ENCODE measurements around the gene LBP.

Gene LBP

GRCh38 chr20:38324159-38324558 lies 22.1 kb upstream of the LBP start:
- no peak overlapping the region for H2BK15ac ChIP-seq (replicated peaks; ENCODE audit: low read depth)
- H3K27ac ChIP-seq (ENCODE audit: low read depth, low read length) = no peak overlapping the region
- H3K18ac ChIP-seq (ENCODE audit: low read length) = no peak overlapping the region
- DNase-seq = no peak
- H4K8ac ChIP-seq (ENCODE audit: low read depth, low read length) = no peak overlapping the region
- H3K23ac ChIP-seq (ENCODE audit: low read length) = no peak overlapping the region
- no peak overlapping the region for H3K4me3 ChIP-seq (ENCODE audit: low read length)
- H3K4me1 ChIP-seq (ENCODE audit: control insufficient read depth, low read depth, low read length) = no peaks in the 10 kb centered on the region
- WGBS (ENCODE audit: extremely low coverage, insufficient coverage, low lambda C conversion rate) = no CpG with 5 or more reads among the region's 3 CpGs
- H3K9ac ChIP-seq (ENCODE audit: low read length) = no peak overlapping the region
- no peak overlapping the region for H4K5ac ChIP-seq (ENCODE audit: low read length)
- H3K79me2 ChIP-seq (ENCODE audit: control insufficient read depth, insufficient read depth, low read length) = no peaks in the 10 kb centered on the region
- no peak overlapping the region for H2BK120ac ChIP-seq (ENCODE audit: low read depth, low read length)
- H3K4me2 ChIP-seq (ENCODE audit: low read length) = no peak overlapping the region
- no peaks in the 10 kb centered on the region for H3K36me3 ChIP-seq (ENCODE audit: control insufficient read depth, insufficient read depth, low read length)
- no peak overlapping the region for H3K4ac ChIP-seq (ENCODE audit: low read depth, low read length)
- no peak overlapping the region for H3K56ac ChIP-seq (ENCODE audit: low read length)
- H2BK5ac ChIP-seq (ENCODE audit: low read length) = no peak overlapping the region
- no peaks in the 10 kb centered on the region for H3K27me3 ChIP-seq (ENCODE audit: insufficient read depth, low read length, poor library complexity)
- no peaks in the 10 kb centered on the region for H3K79me1 ChIP-seq (ENCODE audit: low read length)
- no peak overlapping the region for H2AK5ac ChIP-seq (ENCODE audit: low read length)

GRCh38 chr20:38325167-38325566 lies 21.1 kb upstream of the LBP start:
- Histone ChIP-seq H3K4ac (ENCODE audit: low read depth, low read length) (no peak overlapping the region), H3K23ac (ENCODE audit: low read length) (no peak overlapping the region)

GRCh38 chr20:38325905-38326304 lies 20.4 kb upstream of the LBP start:
- Histone ChIP-seq H3K4me2 (ENCODE audit: low read length) (no peak overlapping the region), H4K5ac (ENCODE audit: low read length) (no peak overlapping the region), H3K23ac (ENCODE audit: low read length) (no peak overlapping the region), H3K4ac (ENCODE audit: low read depth, low read length) (no peak overlapping the region), H3K18ac (ENCODE audit: low read length) (no peak overlapping the region), H3K27ac (ENCODE audit: low read depth, low read length) (no peak overlapping the region), H3K36me3 (ENCODE audit: control insufficient read depth, insufficient read depth, low read length) (no peaks in the 10 kb centered on the region), H3K56ac (ENCODE audit: low read length) (no peak overlapping the region), H3K79me1 (ENCODE audit: low read length) (no peaks in the 10 kb centered on the region), H3K27me3 (ENCODE audit: insufficient read depth, low read length, poor library complexity) (no peaks in the 10 kb centered on the region), H3K79me2 (ENCODE audit: control insufficient read depth, insufficient read depth, low read length) (no peaks in the 10 kb centered on the region), H2BK5ac (ENCODE audit: low read length) (no peak overlapping the region), H2AK5ac (ENCODE audit: low read length) (no peak overlapping the region), H3K4me3 (ENCODE audit: low read length) (no peak overlapping the region), H3K9ac (ENCODE audit: low read length) (no peak overlapping the region), H2BK120ac (ENCODE audit: low read depth, low read length) (no peak overlapping the region), H4K8ac (ENCODE audit: low read depth, low read length) (no peak overlapping the region), H3K4me1 (ENCODE audit: control insufficient read depth, low read depth, low read length) (no peaks in the 10 kb centered on the region), H2BK15ac (replicated peaks; ENCODE audit: low read depth) (no peak overlapping the region)
- no CpG with 5 or more reads among the region's 3 CpGs for whole genome bisulfite sequencing (ENCODE audit: extremely low coverage, insufficient coverage, low lambda C conversion rate)
- no peak for DNase-seq

More at GRCh38 chr20:38325167-38325566, 21.1 kb upstream of the LBP start:
- Histone ChIP-seq H4K8ac (ENCODE audit: low read depth, low read length) (no peak overlapping the region), H3K9ac (ENCODE audit: low read length) (no peak overlapping the region), H3K4me1 (ENCODE audit: control insufficient read depth, low read depth, low read length) (no peaks in the 10 kb centered on the region), H2BK5ac (ENCODE audit: low read length) (no peak overlapping the region), H3K4me3 (ENCODE audit: low read length) (no peak overlapping the region), H2BK120ac (ENCODE audit: low read depth, low read length) (no peak overlapping the region), H3K36me3 (ENCODE audit: control insufficient read depth, insufficient read depth, low read length) (no peaks in the 10 kb centered on the region), H4K5ac (ENCODE audit: low read length) (no peak overlapping the region), H3K18ac (ENCODE audit: low read length) (no peak overlapping the region), H3K27me3 (ENCODE audit: insufficient read depth, low read length, poor library complexity) (no peaks in the 10 kb centered on the region), H3K79me2 (ENCODE audit: control insufficient read depth, insufficient read depth, low read length) (no peaks in the 10 kb centered on the region), H3K27ac (ENCODE audit: low read depth, low read length) (no peak overlapping the region), H3K79me1 (ENCODE audit: low read length) (no peaks in the 10 kb centered on the region), H2BK15ac (replicated peaks; ENCODE audit: low read depth) (no peak overlapping the region), H2AK5ac (ENCODE audit: low read length) (no peak overlapping the region), H3K4me2 (ENCODE audit: low read length) (no peak overlapping the region), H3K56ac (ENCODE audit: low read length) (no peak overlapping the region)
- WGBS (ENCODE audit: extremely low coverage, insufficient coverage, low lambda C conversion rate) = no CpG with 5 or more reads among the region's 3 CpGs
- no peak for DNase-seq

GRCh38 chr20:38326309-38326708 lies 20.0 kb upstream of the LBP start:
- no peak overlapping the region for H3K18ac ChIP-seq (ENCODE audit: low read length)
- H4K8ac ChIP-seq (ENCODE audit: low read depth, low read length) = no peak overlapping the region
- no peak overlapping the region for H2BK15ac ChIP-seq (replicated peaks; ENCODE audit: low read depth)
- no peak overlapping the region for H3K4me3 ChIP-seq (ENCODE audit: low read length)
- no peaks in the 10 kb centered on the region for H3K27me3 ChIP-seq (ENCODE audit: insufficient read depth, low read length, poor library complexity)
- no CpG with 5 or more reads among the region's 7 CpGs for WGBS (ENCODE audit: extremely low coverage, insufficient coverage, low lambda C conversion rate)
- no peaks in the 10 kb centered on the region for H3K79me1 ChIP-seq (ENCODE audit: low read length)
- H3K4me2 ChIP-seq (ENCODE audit: low read length) = no peak overlapping the region
- H3K79me2 ChIP-seq (ENCODE audit: control insufficient read depth, insufficient read depth, low read length) = no peaks in the 10 kb centered on the region
- no peak overlapping the region for H3K9ac ChIP-seq (ENCODE audit: low read length)
- no peaks in the 10 kb centered on the region for H3K36me3 ChIP-seq (ENCODE audit: control insufficient read depth, insufficient read depth, low read length)
- no peak overlapping the region for H3K23ac ChIP-seq (ENCODE audit: low read length)
- no peaks in the 10 kb centered on the region for H3K4me1 ChIP-seq (ENCODE audit: control insufficient read depth, low read depth, low read length)
- no peak overlapping the region for H2BK120ac ChIP-seq (ENCODE audit: low read depth, low read length)
- no peak for DNase-seq
- no peak overlapping the region for H3K27ac ChIP-seq (ENCODE audit: low read depth, low read length)
- no peak overlapping the region for H2BK5ac ChIP-seq (ENCODE audit: low read length)
- H3K56ac ChIP-seq (ENCODE audit: low read length) = no peak overlapping the region
- H2AK5ac ChIP-seq (ENCODE audit: low read length) = no peak overlapping the region
- no peak overlapping the region for H4K5ac ChIP-seq (ENCODE audit: low read length)
- H3K4ac ChIP-seq (ENCODE audit: low read depth, low read length) = no peak overlapping the region

- H4K5ac ChIP-seq (ENCODE audit: low read length) = no peak overlapping the region
- H3K18ac ChIP-seq (ENCODE audit: low read length) = no peak overlapping the region
- no peak overlapping the region for H3K27ac ChIP-seq (ENCODE audit: low read depth, low read length)
- H3K23ac ChIP-seq (ENCODE audit: low read length) = no peak overlapping the region
- H3K4me3 ChIP-seq (ENCODE audit: low read length) = no peak overlapping the region
- H2BK120ac ChIP-seq (ENCODE audit: low read depth, low read length) = no peak overlapping the region
- H3K27me3 ChIP-seq (ENCODE audit: insufficient read depth, low read length, poor library complexity) = no peaks in the 10 kb centered on the region
- H3K4ac ChIP-seq (ENCODE audit: low read depth, low read length) = no peak overlapping the region
- no peaks in the 10 kb centered on the region for H3K79me1 ChIP-seq (ENCODE audit: low read length)
- H4K8ac ChIP-seq (ENCODE audit: low read depth, low read length) = no peak overlapping the region
- no peak for DNase-seq
- no peak overlapping the region for H2BK5ac ChIP-seq (ENCODE audit: low read length)
- no peak overlapping the region for H2BK15ac ChIP-seq (replicated peaks; ENCODE audit: low read depth)
- no peaks in the 10 kb centered on the region for H3K36me3 ChIP-seq (ENCODE audit: control insufficient read depth, insufficient read depth, low read length)
- no peaks in the 10 kb centered on the region for H3K4me1 ChIP-seq (ENCODE audit: control insufficient read depth, low read depth, low read length)
- no peak overlapping the region for H3K4me2 ChIP-seq (ENCODE audit: low read length)
- no CpG with 5 or more reads among the region's 3 CpGs for WGBS (ENCODE audit: extremely low coverage, insufficient coverage, low lambda C conversion rate)
- no peak overlapping the region for H3K9ac ChIP-seq (ENCODE audit: low read length)
- H3K56ac ChIP-seq (ENCODE audit: low read length) = no peak overlapping the region
- no peaks in the 10 kb centered on the region for H3K79me2 ChIP-seq (ENCODE audit: control insufficient read depth, insufficient read depth, low read length)
- no peak overlapping the region for H2AK5ac ChIP-seq (ENCODE audit: low read length)
These were observed 15.6 kb upstream of the LBP start for GRCh38 chr20:38330638-38331037.

- Histone ChIP-seq H4K5ac (ENCODE audit: low read length) (no peak overlapping the region), H3K79me2 (ENCODE audit: control insufficient read depth, insufficient read depth, low read length) (no peaks in the 10 kb centered on the region), H3K4me2 (ENCODE audit: low read length) (no peak overlapping the region), H3K27ac (ENCODE audit: low read depth, low read length) (no peak overlapping the region), H3K56ac (ENCODE audit: low read length) (no peak overlapping the region), H3K9ac (ENCODE audit: low read length) (no peak overlapping the region), H2AK5ac (ENCODE audit: low read length) (no peak overlapping the region), H2BK15ac (replicated peaks; ENCODE audit: low read depth) (no peak overlapping the region), H3K79me1 (ENCODE audit: low read length) (no peaks in the 10 kb centered on the region), H3K4ac (ENCODE audit: low read depth, low read length) (no peak overlapping the region), H4K8ac (ENCODE audit: low read depth, low read length) (no peak overlapping the region), H2BK120ac (ENCODE audit: low read depth, low read length) (no peak overlapping the region), H3K27me3 (ENCODE audit: insufficient read depth, low read length, poor library complexity) (no peaks in the 10 kb centered on the region), H3K4me1 (ENCODE audit: control insufficient read depth, low read depth, low read length) (no peaks in the 10 kb centered on the region), H3K23ac (ENCODE audit: low read length) (no peak overlapping the region), H3K4me3 (ENCODE audit: low read length) (no peak overlapping the region), H2BK5ac (ENCODE audit: low read length) (no peak overlapping the region), H3K36me3 (ENCODE audit: control insufficient read depth, insufficient read depth, low read length) (no peaks in the 10 kb centered on the region), H3K18ac (ENCODE audit: low read length) (no peak overlapping the region)
- no peak for DNase-seq
These were observed 15.0 kb upstream of the LBP start for GRCh38 chr20:38331245-38331644.

Measured in mesendoderm (in vitro differentiated cells).